Measurements from ENCODE around the gene RNF5.

The RNF5 gene

DNA sequence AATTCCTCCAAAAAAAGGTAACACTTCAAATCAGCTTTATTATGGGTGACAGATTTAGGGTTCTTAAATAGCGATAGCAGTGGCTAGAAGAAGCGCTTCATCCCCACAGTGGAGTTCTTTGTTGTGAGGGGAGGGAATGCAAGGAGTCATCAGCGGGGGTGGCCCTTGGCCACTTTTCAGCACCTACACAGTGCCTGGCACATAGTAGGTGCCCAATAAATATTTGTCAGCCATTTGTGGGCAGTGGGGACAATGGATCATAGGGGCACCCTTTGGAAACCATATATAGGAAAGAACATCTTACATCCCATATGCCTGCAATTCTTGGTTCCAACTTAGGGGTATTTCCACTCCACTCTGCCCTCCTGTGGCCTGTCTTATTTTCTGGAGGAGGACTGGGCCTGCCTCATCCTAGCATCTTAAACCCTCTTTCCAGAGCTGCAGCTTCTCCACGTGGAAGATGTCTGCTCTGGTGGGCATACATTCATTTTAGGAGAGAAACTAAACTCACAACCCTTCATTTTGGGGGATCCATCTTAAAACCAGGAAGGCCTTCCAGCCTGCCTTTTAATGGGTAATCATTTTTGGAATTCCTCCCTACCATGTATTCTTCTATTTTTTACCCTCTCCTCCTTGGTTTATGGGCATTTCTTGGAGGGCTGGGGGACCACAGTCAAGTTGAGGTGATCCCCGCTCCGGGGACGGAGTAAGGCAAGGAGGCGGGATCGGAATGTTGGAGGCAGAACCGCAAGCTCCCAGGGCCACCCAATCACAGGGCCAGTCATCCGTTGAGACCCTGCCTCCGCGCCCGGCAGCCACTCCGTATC, 16.8 kb downstream of the RNF5 start:
- FAIRE-seq, result no peak
- TF ChIP-seq TAF1 (IDR thresholded peaks at IDR 0.05; ENCODE audit: borderline replicate concordance, low read depth, low read length) (no peak), POLR2A (IDR thresholded peaks at IDR 0.05; ENCODE audit: low read depth, low read length) (no peak), POLR2AphosphoS5 (IDR thresholded peaks at IDR 0.05; ENCODE audit: low read depth, low read length) (no peak)
- no peak for DNase-seq (ENCODE audit: insufficient read length)

DNA sequence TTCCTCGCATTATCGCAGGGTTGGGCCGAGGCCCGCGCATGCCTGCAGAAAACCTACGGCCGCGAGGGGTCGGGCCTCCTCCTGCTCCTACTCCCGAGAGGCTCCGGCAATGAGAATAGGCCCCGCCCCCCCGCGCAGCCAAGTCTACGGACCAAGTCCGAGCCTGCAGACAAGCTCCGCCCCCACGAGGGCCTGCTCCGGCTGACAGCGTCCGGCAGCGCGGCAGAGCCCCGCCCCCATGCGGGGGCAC, 17.4 kb downstream of the RNF5 start:
- peak; percentile 97 for FAIRE-seq
- peak; percentile 94 for DNase-seq (ENCODE audit: insufficient read length)
- TF ChIP-seq TAF1 (IDR thresholded peaks at IDR 0.05; ENCODE audit: borderline replicate concordance, low read depth, low read length) (no peak), POLR2AphosphoS5 (IDR thresholded peaks at IDR 0.05; ENCODE audit: low read depth, low read length) (no peak), POLR2A (IDR thresholded peaks at IDR 0.05; ENCODE audit: low read depth, low read length) (no peak)

DNA sequence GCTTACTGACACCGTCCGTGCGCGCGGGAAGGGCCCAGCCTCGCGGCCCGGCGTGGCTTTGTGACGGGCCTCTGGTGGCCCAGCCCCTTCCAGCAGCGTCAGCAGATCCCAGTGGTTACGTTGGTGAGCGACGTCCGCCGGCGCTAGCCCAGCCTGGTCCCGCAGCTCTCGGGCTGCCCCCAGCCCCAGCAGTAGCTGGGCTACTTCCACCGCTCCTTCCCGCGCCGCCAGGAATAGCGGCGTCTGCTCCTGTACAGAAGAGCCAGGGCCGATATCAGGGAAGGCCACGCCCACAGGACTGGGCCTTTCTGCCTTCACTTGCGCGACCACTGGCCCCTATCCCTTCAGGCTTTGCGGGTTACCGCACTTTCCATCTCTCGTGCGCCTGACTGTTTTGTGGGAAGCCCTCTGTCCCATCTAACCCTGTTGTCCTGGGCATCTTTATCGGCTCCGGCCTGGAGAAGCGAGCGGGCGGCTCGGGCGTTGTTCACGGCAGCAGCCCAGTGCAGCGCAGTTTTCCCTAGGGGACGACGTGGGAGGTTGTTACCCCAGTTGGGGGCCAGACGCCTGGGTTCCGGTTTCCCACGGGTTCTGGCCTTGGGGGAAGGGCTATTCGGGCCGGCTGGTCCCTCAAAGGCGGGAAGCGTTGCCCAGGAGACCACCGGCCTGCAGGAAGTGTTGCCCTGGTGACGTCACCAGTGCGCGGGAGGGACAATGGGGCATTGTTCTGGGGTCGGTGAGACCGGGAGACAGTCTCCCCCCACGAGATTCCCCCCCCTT, 17.9 kb downstream of the RNF5 start:
- FAIRE-seq (no peak), DNase-seq (ENCODE audit: insufficient read length) (peak; percentile 65)
- TF ChIP-seq POLR2AphosphoS5 (IDR thresholded peaks at IDR 0.05; ENCODE audit: low read depth, low read length), result peak; percentile 71
- peak; percentile 70 for TF ChIP-seq POLR2A (IDR thresholded peaks at IDR 0.05; ENCODE audit: low read depth, low read length)
- no peak for TF ChIP-seq TAF1 (IDR thresholded peaks at IDR 0.05; ENCODE audit: borderline replicate concordance, low read depth, low read length)

DNA sequence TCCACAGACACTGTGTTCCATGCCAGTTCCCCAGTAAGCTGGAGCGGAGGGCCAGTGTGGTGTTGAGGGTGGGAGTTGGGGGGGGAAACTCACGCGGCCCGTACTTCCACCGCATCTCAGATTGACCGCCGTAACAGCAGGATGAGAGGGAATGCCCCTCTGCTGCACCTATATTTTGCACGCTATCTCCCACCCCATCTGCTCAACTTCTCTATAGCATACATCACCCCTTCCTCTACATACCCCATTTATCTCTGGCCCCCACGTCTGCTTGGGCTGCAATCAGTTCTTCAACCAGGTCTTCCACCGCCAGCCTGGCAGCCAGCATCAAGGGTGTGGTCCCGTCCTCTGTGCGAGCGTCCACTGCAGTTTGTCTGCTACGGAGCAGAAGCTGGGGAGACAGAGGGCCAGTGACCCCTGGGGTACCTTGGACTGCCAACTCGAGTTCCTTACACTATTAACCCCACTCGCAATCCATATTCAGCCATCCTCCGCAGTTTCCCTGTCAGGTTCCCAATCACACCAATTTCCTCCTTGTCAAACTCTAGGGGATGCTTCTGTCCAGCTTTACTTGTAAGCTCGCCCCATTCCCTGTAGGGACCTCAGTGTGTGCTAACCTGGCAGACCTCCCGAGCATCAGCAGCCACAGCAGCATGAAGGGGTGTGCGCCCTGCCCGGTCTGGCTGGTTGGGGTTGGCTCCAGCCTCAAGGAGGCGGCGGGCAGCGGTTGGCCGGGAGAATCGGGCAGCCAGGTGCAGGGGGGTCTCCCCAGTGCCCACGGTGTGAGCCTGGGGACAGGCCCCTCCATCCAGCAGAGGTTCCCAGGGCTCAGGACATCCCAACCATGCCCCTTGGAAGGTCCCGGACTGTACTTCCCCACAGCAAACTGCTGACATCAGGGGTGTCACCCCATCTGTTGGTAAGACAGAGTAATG, 18.7 kb downstream of the RNF5 start:
- FAIRE-seq (no peak), DNase-seq (ENCODE audit: insufficient read length) (no peak)
- TF ChIP-seq TAF1 (IDR thresholded peaks at IDR 0.05; ENCODE audit: borderline replicate concordance, low read depth, low read length) (no peak), POLR2AphosphoS5 (IDR thresholded peaks at IDR 0.05; ENCODE audit: low read depth, low read length) (no peak)

DNA sequence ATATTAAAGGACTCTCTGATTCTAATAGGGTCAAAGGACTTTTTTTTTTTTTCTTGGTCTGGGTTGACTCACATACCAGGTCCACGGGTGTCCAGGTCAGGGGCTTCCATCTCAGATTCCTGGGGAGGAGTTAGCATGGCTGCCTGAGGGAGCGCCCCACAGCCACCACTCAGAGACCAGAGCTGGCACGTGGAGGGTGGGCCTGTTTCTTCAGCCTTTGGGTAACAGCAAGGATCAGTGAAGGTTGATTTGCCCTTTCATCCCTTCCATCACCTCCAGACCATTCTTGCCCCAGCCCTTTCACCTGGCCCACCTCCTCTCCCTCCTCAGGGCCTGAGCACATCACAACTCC, 20.1 kb downstream of the RNF5 start:
- DNase-seq (ENCODE audit: insufficient read length) (no peak), FAIRE-seq (no peak)
- TF ChIP-seq POLR2A (IDR thresholded peaks at IDR 0.05; ENCODE audit: low read depth, low read length) (no peak), POLR2AphosphoS5 (IDR thresholded peaks at IDR 0.05; ENCODE audit: low read depth, low read length) (no peak), TAF1 (IDR thresholded peaks at IDR 0.05; ENCODE audit: borderline replicate concordance, low read depth, low read length) (no peak)

DNA sequence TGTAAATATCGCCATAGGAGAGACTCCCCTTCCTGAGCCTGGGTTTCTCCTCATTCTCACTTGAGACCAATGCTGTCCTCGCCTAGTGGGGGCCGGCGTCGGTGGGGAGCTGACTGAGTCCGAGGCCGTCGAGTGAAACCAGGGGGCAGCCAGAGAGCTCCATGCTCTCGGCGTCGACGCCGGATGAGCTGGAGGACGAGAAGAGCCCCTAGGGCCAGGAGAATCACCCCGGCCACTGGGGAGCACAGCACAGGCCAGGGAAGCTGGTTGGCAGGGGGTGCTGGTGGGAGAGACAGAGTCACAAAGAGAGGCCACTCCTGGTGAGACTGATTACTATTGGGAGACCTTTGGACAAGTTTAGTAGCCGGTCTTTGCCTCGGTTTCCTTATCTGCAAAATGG, 20.7 kb downstream of the RNF5 start:
- FAIRE-seq (no peak), DNase-seq (ENCODE audit: insufficient read length) (no peak)
- TF ChIP-seq POLR2A (IDR thresholded peaks at IDR 0.05; ENCODE audit: low read depth, low read length) (no peak), POLR2AphosphoS5 (IDR thresholded peaks at IDR 0.05; ENCODE audit: low read depth, low read length) (no peak), TAF1 (IDR thresholded peaks at IDR 0.05; ENCODE audit: borderline replicate concordance, low read depth, low read length) (no peak)

DNA sequence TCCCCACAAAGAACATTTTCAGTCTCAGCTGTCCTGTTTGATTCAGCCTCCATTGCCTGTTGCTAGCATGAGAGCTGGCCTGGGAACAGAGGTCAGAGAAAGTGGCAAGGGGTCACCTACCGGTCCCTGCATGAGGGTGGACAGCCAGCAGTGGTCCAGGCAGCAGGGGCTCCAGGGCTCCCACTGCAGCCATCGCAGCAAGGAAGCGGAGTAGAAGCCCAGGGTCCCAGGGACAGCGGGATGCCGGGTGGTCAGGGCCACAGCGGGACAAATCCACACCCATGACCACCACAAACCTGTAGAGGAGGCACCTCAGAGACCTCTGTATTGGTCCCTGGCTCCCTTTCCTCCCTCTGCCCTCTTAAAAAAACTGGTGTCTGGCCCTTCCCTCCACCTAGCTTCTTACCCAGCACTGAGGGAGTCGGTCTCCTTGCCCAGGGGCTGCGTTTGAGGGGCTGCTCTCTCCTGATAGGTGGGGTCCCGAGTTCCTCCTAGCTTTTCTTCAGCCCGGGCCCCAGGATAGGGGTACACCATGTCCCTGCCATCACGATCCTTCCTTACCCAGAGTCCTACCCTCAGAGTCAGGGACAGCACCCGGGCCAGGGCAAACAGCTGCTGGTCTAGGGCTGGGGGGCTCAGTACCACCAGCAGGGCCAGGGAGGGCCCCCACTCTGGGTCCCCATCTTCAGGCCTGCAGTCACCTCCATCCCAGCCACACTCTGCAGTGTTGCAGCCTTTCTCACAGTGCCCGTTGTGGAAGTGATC, 22.7 kb downstream of the RNF5 start:
- no peak for TF ChIP-seq POLR2AphosphoS5 (IDR thresholded peaks at IDR 0.05; ENCODE audit: low read depth, low read length)
- TF ChIP-seq TAF1 (IDR thresholded peaks at IDR 0.05; ENCODE audit: borderline replicate concordance, low read depth, low read length), result no peak
- no peak for TF ChIP-seq POLR2A (IDR thresholded peaks at IDR 0.05; ENCODE audit: low read depth, low read length)
- DNase-seq (ENCODE audit: insufficient read length) (no peak), FAIRE-seq (no peak)

DNA sequence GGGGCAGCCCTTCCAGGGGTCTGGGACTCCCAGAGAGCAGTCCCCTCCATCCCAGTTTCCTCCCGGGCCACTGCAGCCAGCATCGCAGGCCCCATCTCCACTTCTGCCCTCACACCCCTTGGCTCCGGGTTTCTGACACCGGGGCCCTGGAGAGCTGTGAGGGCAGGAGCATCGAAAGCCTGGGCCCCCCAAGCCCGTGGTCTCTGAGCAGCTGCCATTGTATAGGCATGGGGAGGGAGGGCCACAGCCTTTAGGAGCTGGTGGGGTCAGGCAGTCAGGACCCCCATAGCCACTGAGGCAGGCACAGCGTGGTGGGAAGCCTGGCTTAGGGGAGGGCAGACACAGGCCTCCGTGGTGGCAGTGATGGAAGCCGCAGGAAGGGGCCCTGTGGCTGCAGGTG, 24.0 kb downstream of the RNF5 start:
- DNase-seq (ENCODE audit: insufficient read length) (no peak), FAIRE-seq (no peak)
- no peak for TF ChIP-seq POLR2AphosphoS5 (IDR thresholded peaks at IDR 0.05; ENCODE audit: low read depth, low read length)
- no peak for TF ChIP-seq TAF1 (IDR thresholded peaks at IDR 0.05; ENCODE audit: borderline replicate concordance, low read depth, low read length)
- no peak for TF ChIP-seq POLR2A (IDR thresholded peaks at IDR 0.05; ENCODE audit: low read depth, low read length)

- no peak for TF ChIP-seq POLR2AphosphoS5 (IDR thresholded peaks at IDR 0.05; ENCODE audit: low read depth, low read length)
- TF ChIP-seq TAF1 (IDR thresholded peaks at IDR 0.05; ENCODE audit: borderline replicate concordance, low read depth, low read length), result no peak
- no peak for TF ChIP-seq POLR2A (IDR thresholded peaks at IDR 0.05; ENCODE audit: low read depth, low read length)
- DNase-seq (ENCODE audit: insufficient read length) (no peak), FAIRE-seq (no peak)
Observed at GRCh38 chr6:32203426-32204267, 25.4 kb downstream of the RNF5 start.

DNA sequence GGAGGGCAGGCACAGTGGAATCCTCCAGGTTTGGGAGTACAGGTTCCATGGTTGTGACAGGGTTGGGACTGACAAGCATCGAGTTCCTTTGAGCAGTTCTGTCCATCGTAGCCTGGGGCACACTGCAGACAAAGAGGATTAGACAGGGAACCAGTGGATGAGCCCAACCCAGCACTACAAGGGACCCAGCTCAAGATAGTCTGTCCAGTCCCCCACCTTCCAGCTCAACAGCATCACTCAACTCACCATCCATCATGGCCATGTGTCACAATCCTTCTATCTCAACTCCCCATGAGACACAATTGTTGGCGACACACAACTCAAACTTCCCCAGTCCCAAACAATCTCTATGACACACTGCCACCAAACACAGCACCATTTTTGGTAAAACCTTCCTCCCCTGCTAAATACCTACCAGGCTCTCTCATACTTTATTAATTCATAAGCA, 26.1 kb downstream of the RNF5 start:
- FAIRE-seq (no peak), DNase-seq (ENCODE audit: insufficient read length) (no peak)
- TF ChIP-seq POLR2A (IDR thresholded peaks at IDR 0.05; ENCODE audit: low read depth, low read length) (no peak), TAF1 (IDR thresholded peaks at IDR 0.05; ENCODE audit: borderline replicate concordance, low read depth, low read length) (no peak)

Measured in GM12892 (cell line).